AG04450 (cell line): Measurements from ENCODE around the gene ITIH4. TPM values are rescaled to one million over a fixed set of nuclear protein-coding genes. Genes with fewer than 3 reads are reported as not detected.

Experiments used
- CTCF ChIA-PET: fragments of 300-600, 350-600 bp; formaldehyde crosslinking; extraction: SDS; loops from one replicate; lab custom pipeline; 2022; ENCODE audit warnings: antibody characterized with exemption, inconsistent platforms; lab: Charles Lee
- POLR2A ChIA-PET: fragments of 350-600 bp; formaldehyde crosslinking; extraction: SDS; loops from one replicate; lab custom pipeline; 2021; ENCODE audit warnings: antibody characterized with exemption, inconsistent platforms; lab: Yijun Ruan, JAX
- DNase-seq: peaks from one replicate; pipeline ENCODE4 v3.0.0-alpha.2; 2011; ENCODE audit warnings: low read depth, low spot score
- H3K27ac ChIP-seq: one replicate; pipeline ENCODE4 v1.5.1; 2012; ENCODE audit warnings: low read depth, low read length, control low read depth
- H3K27me3 ChIP-seq: one replicate; pipeline ENCODE4 v1.6.0; 2012; ENCODE audit warnings: low read length; ENCODE audit not compliant: control insufficient read depth, insufficient read depth
- H3K4me3 ChIP-seq: 2 replicates; pipeline ENCODE4 v1.5.1; 2011; ENCODE audit warnings: mild to moderate bottlenecking, low read depth, low read length, control low read depth
- H3K9me3 ChIP-seq: 2 replicates; pipeline ENCODE4 v1.5.1; 2012; ENCODE audit warnings: low read length; ENCODE audit not compliant: control insufficient read depth, insufficient read depth
- polyA plus RNA-seq: library from polyadenylated mRNA; depleted of rRNA; stranded (reverse); fragments of >200 nt; gene quantifications from 2 replicates; pipeline ENCODE4 v1.2.3, GENCODE V29; 2011
- TF ChIP-seq, protein P1 (sequence below): IDR thresholded peaks from 2 replicates; pipeline ENCODE4 v1.5.1; 2011; ENCODE audit warnings: low read depth, low read length, control low read depth, inconsistent platforms

ITIH4 gene
- polyA plus RNA-seq, 1 experiment = 0.64 TPM

- TF ChIP-seq, protein P1, sequence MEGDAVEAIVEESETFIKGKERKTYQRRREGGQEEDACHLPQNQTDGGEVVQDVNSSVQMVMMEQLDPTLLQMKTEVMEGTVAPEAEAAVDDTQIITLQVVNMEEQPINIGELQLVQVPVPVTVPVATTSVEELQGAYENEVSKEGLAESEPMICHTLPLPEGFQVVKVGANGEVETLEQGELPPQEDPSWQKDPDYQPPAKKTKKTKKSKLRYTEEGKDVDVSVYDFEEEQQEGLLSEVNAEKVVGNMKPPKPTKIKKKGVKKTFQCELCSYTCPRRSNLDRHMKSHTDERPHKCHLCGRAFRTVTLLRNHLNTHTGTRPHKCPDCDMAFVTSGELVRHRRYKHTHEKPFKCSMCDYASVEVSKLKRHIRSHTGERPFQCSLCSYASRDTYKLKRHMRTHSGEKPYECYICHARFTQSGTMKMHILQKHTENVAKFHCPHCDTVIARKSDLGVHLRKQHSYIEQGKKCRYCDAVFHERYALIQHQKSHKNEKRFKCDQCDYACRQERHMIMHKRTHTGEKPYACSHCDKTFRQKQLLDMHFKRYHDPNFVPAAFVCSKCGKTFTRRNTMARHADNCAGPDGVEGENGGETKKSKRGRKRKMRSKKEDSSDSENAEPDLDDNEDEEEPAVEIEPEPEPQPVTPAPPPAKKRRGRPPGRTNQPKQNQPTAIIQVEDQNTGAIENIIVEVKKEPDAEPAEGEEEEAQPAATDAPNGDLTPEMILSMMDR = no peak
- Histone ChIP-seq H3K27me3 (no peaks in the 10 kb centered on the region), H3K27ac (no peak overlapping the region), H3K4me3 (no peak overlapping the region), H3K9me3 (no peaks in the 10 kb centered on the region; the same call in 1 of the 2 replicates)
- DNase-seq = no peak
- ChIA-PET CTCF (no interaction called here), POLR2A (interaction anchor here (1.0 kb wide), 1 partner anchor 28 kb away, joined by 4 read pairs; the partner anchor contains the start of gene NEK4)
These were observed 32.0 kb downstream of the ITIH4 start for GRCh38 chr3:52798376-52798977.

GRCh38 chr3:52796411-52796810, 34.1 kb downstream of the ITIH4 start:
- no peak overlapping the region for H3K27ac ChIP-seq
- ChIA-PET CTCF (no interaction called here), POLR2A (no interaction called here)
- H3K9me3 ChIP-seq = no peaks in the 10 kb centered on the region; the same call in 1 of the 2 replicates
- H3K4me3 ChIP-seq = no peak overlapping the region
- TF ChIP-seq, protein P1 = no peak
- peaks cover 3% of the 10 kb centered on the region for H3K27me3 ChIP-seq
- DNase-seq = no peak

DNA sequence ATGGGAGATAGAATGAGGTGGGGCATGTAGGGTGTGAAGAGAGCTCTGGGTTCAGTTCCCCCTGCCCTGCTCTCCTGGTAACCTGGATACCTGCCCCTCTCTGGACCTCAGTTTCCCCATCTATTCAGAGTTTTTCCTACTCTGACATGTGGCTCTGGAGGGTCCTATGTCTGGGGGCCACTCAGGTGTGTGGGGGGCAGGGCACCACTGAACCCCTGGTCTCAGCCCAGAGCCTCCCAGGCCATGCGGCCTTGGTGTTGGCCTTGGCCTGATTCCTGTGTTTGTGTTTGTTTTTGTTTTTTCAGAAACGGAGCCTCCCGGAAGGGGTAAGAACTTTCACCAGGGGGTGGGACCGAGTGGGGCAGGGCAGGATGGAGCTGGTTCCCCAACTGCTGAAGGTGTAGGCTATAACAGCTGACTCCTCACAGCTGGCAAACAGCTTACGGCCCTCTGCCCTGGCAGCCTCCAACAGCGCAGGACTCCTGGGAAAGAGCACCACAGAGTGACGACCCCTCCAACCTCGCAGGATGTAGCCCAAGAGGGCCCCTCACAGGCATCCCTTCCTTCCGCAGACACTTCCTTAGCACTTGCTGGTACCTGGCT, 35.1 kb downstream of the ITIH4 start:
- TF ChIP-seq, protein P1 = no peak
- no peak overlapping the region for H3K27ac ChIP-seq
- H3K27me3 ChIP-seq = peaks cover 10% of the 10 kb centered on the region
- ChIA-PET CTCF (interaction anchor here (1.8 kb wide), 1 partner anchor 25 kb away, joined by 4 read pairs; no protein-coding TSS in a partner anchor), POLR2A (no interaction called here)
- H3K4me3 ChIP-seq = no peak overlapping the region
- H3K9me3 ChIP-seq = no peaks in the 10 kb centered on the region; the same call in 1 of the 2 replicates
- DNase-seq = no peak

DNA sequence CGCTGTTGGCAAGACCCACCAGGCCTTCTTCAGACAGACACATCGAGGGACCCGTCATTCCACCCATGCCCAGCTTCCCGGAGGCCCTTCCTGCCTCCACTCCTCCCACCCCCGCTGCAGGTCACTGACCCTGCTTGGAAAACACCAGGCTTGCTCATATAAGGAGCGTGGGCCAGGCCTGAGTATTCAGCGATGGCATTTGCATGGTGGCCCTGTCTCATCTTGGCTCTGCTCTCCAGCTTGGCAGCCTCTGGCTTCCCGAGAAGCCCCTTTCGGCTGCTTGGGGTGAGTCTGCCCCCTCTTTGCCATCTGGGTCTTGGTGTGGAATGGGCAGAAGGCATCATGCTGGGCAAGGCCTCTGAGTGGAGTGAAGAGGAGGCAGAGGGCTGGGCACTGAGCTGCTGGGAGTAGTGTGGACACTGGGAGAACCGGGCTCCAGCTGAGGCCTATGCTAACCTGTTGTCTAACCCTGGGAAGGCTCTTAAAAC, 35.8 kb downstream of the ITIH4 start, which contains the start of gene ITIH3:
Gene ITIH3 (plus strand): TSS at position 185 of the 488 bp plus-strand sequence. CDS start 8 bp downstream, at position 193.
- POLR2A ChIA-PET = no interaction called here
- TF ChIP-seq, protein P1 = no peak
- Histone ChIP-seq H3K9me3 (no peaks in the 10 kb centered on the region; the same call in 1 of the 2 replicates), H3K4me3 (no peak within 1 kb of the TSS), H3K27me3 (peaks cover 10% of the 10 kb centered on the region), H3K27ac (no peak within 1 kb of the TSS)
- DNase-seq = no peak
- CTCF ChIA-PET = interaction anchor here (1.8 kb wide), 1 partner anchor 26 kb away, joined by 4 read pairs; no protein-coding TSS in a partner anchor
